GM12874 (cell line): ENCODE results near the gene TMEM107.

Experiments
- CTCF ChIP-seq: IDR thresholded peaks from 2 replicates; pipeline ENCODE4 v1.5.1; 2011; ENCODE audit warnings: low read depth, mild to moderate bottlenecking, control low read depth, low read length, moderate library complexity; ENCODE audit not compliant: insufficient read depth

TMEM107 gene

GRCh38 chr17:8138374-8138671 lies 37.9 kb downstream of the TMEM107 start:
- no peak for TF ChIP-seq CTCF

- no peak for TF ChIP-seq CTCF
Observed at GRCh38 chr17:8137645-8138373, 38.4 kb downstream of the TMEM107 start.

GRCh38 chr17:8133941-8134340 lies 42.2 kb downstream of the TMEM107 start:
- TF ChIP-seq CTCF = no peak

GRCh38 chr17:8133399-8133798 lies 42.8 kb downstream of the TMEM107 start:
- TF ChIP-seq CTCF = no peak

GRCh38 chr17:8131844-8132441 lies 44.2 kb downstream of the TMEM107 start:
- TF ChIP-seq CTCF = no peak

GRCh38 chr17:8128125-8128784 lies 47.9 kb downstream of the TMEM107 start:
- TF ChIP-seq CTCF = no peak

- TF ChIP-seq CTCF = no peak
Observed at GRCh38 chr17:8126491-8127066, 49.6 kb downstream of the TMEM107 start.
